ENCODE results near the gene MAP4K4.

The MAP4K4 gene

GRCh38 chr2:101827246-101827645 is 129.7 kb downstream of the MAP4K4 start:
- Mint-ChIP-seq H3K4me1 (peaks cover 83% of the 10 kb centered on the region), H3K4me3 (peak overlapping the region; percentile 73), H3K36me3 (peaks cover 12% of the 10 kb centered on the region), H3K27ac (peak overlapping the region; percentile 78), H3K9me3 (no peaks in the 10 kb centered on the region), H3K27me3 (no peaks in the 10 kb centered on the region)

- Mint-ChIP-seq H3K27ac (peak overlapping the region; percentile 78), H3K4me3 (peak overlapping the region; percentile 73), H3K4me1 (peaks cover 74% of the 10 kb centered on the region), H3K36me3 (peaks cover 12% of the 10 kb centered on the region), H3K27me3 (no peaks in the 10 kb centered on the region), H3K9me3 (no peaks in the 10 kb centered on the region)
Measured at GRCh38 chr2:101828257-101828656, 130.8 kb downstream of the MAP4K4 start.

GRCh38 chr2:101828673-101829334 is 131.3 kb downstream of the MAP4K4 start:
- Mint-ChIP-seq H3K9me3 (no peaks in the 10 kb centered on the region), H3K36me3 (peaks cover 12% of the 10 kb centered on the region), H3K4me3 (peak overlapping the region; percentile 73), H3K27ac (peak overlapping the region; percentile 68), H3K27me3 (no peaks in the 10 kb centered on the region), H3K4me1 (peaks cover 68% of the 10 kb centered on the region)

DNA sequence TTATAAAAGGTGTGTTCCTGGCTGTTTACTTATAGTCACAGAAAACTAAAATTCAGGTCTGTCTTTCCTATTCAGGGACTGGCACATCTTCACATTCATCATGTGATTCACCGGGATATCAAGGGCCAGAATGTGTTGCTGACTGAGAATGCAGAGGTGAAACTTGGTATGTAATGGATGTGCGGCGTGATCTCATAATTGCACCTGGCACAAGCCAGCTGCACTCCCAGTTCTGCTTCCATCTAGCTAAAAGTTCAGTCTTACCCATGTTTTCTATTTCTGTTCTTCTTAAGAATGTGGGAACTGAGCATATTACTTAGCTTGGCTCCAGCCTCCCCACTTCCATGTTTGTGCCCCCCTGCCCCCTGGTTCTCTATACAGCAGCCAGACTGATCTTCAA is 131.9 kb downstream of the MAP4K4 start:
- peaks cover 67% of the 10 kb centered on the region for H3K4me1 Mint-ChIP-seq
- no peak overlapping the region for H3K4me3 Mint-ChIP-seq
- no peaks in the 10 kb centered on the region for H3K27me3 Mint-ChIP-seq
- H3K36me3 Mint-ChIP-seq, result peaks cover 15% of the 10 kb centered on the region
- H3K27ac Mint-ChIP-seq, result peak overlapping the region; percentile 88
- no peaks in the 10 kb centered on the region for H3K9me3 Mint-ChIP-seq

- Mint-ChIP-seq H3K36me3 (peaks cover 16% of the 10 kb centered on the region), H3K4me3 (peak overlapping the region; percentile 50), H3K27me3 (no peaks in the 10 kb centered on the region)
Measured at GRCh38 chr2:101830146-101830545, 132.6 kb downstream of the MAP4K4 start.

DNA sequence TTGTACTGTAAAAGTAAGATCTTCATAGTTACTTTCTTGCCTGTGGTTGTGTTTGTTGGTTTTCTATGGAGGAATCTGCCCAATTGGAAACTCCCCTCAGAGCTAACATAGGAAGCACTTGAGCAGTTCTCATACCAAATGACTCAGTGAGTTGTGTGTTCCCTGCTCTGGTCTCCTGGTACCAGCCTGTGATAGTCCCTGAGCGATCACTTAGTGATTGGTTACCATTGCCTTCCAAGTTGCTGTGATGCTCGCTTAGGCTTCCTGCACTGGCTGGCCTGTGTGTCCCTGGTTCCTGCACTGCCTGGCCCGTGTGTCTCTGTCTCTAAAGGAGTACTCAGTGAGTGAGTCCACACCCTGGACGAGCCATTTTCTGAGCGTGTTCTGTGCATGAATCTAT is 133.0 kb downstream of the MAP4K4 start:
- Mint-ChIP-seq H3K9me3 (no peaks in the 10 kb centered on the region), H3K27ac (peak overlapping the region; percentile 88), H3K4me3 (peak overlapping the region; percentile 8), H3K27me3 (no peaks in the 10 kb centered on the region), H3K4me1 (peaks cover 69% of the 10 kb centered on the region), H3K36me3 (peaks cover 16% of the 10 kb centered on the region)

More at GRCh38 chr2:101830146-101830545, 132.6 kb downstream of the MAP4K4 start:
- Mint-ChIP-seq H3K9me3 (no peaks in the 10 kb centered on the region), H3K4me1 (peaks cover 71% of the 10 kb centered on the region), H3K27ac (peak overlapping the region; percentile 88)

DNA sequence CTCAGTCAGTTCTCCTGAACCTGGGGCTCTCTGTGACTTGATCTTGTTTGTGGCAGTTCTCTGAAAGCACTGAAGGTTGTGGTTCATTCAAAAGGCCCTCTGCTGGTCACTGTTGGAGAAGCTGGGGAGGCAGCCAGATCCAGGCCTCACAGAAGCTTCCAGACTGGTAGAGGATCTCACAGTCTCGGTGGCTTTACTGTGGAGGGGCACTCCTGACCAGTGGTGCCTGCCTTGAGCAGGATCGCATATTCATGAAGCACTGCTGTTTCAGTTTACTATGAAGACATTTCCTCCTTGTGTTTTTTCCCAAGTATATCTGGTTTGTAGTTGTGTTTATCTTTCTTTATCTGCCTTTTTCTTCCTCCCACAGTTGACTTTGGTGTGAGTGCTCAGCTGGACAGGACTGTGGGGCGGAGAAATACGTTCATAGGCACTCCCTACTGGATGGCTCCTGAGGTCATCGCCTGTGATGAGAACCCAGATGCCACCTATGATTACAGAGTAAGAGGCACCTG is 133.9 kb downstream of the MAP4K4 start:
- Mint-ChIP-seq H3K27me3 (no peaks in the 10 kb centered on the region), H3K9me3 (no peaks in the 10 kb centered on the region), H3K4me3 (peak overlapping the region; percentile 15), H3K4me1 (peaks cover 60% of the 10 kb centered on the region), H3K27ac (peak overlapping the region; percentile 81), H3K36me3 (peaks cover 17% of the 10 kb centered on the region)

- no peak overlapping the region for H3K4me3 Mint-ChIP-seq
- H3K4me1 Mint-ChIP-seq, result peaks cover 53% of the 10 kb centered on the region
- no peaks in the 10 kb centered on the region for H3K27me3 Mint-ChIP-seq
- no peak overlapping the region for H3K27ac Mint-ChIP-seq
- no peaks in the 10 kb centered on the region for H3K9me3 Mint-ChIP-seq
- H3K36me3 Mint-ChIP-seq, result peaks cover 20% of the 10 kb centered on the region
Measured at GRCh38 chr2:101832114-101832513, 134.6 kb downstream of the MAP4K4 start.

DNA sequence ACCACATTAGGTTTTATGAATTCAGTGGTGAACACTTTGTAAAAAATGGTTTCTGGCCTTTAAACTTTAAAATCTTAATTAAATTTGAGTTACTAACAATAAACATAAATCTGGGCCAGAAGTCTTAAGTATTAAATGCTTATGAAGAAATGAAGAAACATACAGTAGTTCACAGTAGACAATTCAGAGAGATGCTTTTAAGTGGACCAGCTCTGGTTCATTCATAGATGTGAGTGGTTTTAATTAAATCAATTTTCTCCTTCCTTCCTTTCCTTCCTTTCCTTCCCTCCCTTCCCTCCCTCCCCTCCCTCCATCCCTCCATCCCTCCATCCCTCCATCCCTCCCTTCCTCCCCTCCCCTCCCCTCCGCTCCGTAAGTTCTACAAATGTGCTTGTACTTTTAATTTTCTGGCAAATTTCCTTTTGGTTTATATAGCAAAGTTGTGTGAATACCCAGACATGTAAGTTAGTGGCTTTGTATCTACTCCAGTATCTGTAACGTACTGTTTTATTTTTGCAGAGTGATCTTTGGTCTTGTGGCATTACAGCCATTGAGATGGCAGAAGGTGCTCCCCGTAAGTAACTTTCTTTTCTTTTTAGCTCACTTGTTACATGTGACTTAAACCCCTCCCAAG is 136.5 kb downstream of the MAP4K4 start:
- Mint-ChIP-seq H3K4me3 (no peak overlapping the region), H3K27ac (peak overlapping the region; percentile 47), H3K27me3 (no peaks in the 10 kb centered on the region), H3K9me3 (no peaks in the 10 kb centered on the region), H3K36me3 (peaks cover 28% of the 10 kb centered on the region), H3K4me1 (peaks cover 42% of the 10 kb centered on the region)

DNA sequence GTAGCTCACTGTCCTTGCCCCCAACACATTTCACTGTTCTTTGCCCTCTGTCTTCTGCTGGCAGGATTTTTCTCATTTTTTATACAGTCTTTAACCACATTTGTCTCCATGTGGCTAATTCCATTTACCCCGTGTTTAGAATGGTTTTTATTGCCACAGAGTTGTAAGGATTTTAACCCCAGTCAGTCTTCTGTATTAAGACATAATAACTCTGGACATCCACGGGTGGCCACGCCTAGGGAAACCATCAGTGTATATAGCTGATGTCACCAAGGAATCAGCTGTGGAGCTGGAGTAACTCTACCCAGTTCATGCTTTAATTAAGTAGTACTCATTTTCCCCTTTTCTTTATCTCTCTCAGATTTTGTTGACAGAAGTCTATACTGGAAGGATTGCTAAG is 139.8 kb downstream of the MAP4K4 start:
- no peak overlapping the region for H3K4me3 Mint-ChIP-seq
- H3K36me3 Mint-ChIP-seq, result peaks cover 30% of the 10 kb centered on the region
- H3K27ac Mint-ChIP-seq, result peak overlapping the region; percentile 57
- H3K9me3 Mint-ChIP-seq, result no peaks in the 10 kb centered on the region
- H3K27me3 Mint-ChIP-seq, result no peaks in the 10 kb centered on the region
- peaks cover 41% of the 10 kb centered on the region for H3K4me1 Mint-ChIP-seq

GRCh38 chr2:101841679-101842327 is 144.3 kb downstream of the MAP4K4 start:
- peaks cover 47% of the 10 kb centered on the region for H3K4me1 Mint-ChIP-seq
- no peaks in the 10 kb centered on the region for H3K27me3 Mint-ChIP-seq
- no peak overlapping the region for H3K4me3 Mint-ChIP-seq
- H3K36me3 Mint-ChIP-seq, result peaks cover 35% of the 10 kb centered on the region
- H3K9me3 Mint-ChIP-seq, result no peaks in the 10 kb centered on the region
- H3K27ac Mint-ChIP-seq, result peak overlapping the region; percentile 59

- Mint-ChIP-seq H3K36me3 (peaks cover 30% of the 10 kb centered on the region), H3K4me3 (no peak overlapping the region)
Measured at GRCh38 chr2:101842471-101842870, 145.0 kb downstream of the MAP4K4 start.

DNA sequence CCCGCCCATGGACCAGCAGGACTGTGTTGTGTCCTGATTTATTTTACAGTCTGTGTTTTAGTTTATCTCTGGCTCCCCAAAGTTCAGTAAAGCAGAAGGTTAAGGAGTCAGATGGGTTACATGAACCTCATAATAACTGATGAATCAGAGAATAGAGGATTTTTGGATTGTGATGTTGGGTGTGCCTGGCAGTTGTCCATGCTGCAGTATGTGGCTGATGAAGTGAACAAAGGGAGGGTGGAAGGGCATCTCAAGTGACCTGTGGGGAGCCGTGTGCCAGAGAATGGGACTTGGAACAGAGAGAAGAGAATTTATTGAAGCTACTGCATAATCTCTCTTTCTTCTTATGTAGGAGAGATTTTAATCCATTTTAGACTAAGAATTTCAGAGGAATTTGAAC is 145.5 kb downstream of the MAP4K4 start:
- H3K27ac Mint-ChIP-seq, result peak overlapping the region; percentile 83
- peaks cover 30% of the 10 kb centered on the region for H3K36me3 Mint-ChIP-seq

More at GRCh38 chr2:101842471-101842870, 145.0 kb downstream of the MAP4K4 start:
- Mint-ChIP-seq H3K9me3 (no peaks in the 10 kb centered on the region), H3K27ac (peak overlapping the region; percentile 59), H3K27me3 (no peaks in the 10 kb centered on the region), H3K4me1 (peaks cover 47% of the 10 kb centered on the region)

DNA sequence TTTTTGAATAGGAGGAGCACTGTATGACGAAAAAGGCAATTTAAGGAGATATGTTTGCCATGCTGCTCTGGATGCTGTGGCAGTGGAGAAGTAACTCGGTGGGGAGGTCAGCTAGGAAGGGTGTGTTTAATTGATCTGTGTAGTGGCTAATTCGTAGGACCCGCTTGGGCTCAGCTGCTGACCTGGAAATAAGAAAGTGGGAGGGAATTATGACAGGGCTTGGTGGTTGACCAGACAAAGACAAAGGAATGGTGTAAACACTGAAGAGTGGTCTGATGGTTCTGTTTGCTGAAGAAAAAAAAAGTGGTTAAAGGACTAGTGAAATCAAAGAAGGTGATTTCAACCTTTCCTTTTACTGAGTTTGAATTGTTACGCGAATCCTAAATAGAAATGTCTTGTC is 146.0 kb downstream of the MAP4K4 start:
- H3K4me1 Mint-ChIP-seq, result peaks cover 44% of the 10 kb centered on the region
- peaks cover 26% of the 10 kb centered on the region for H3K36me3 Mint-ChIP-seq
- no peaks in the 10 kb centered on the region for H3K9me3 Mint-ChIP-seq
- peak overlapping the region; percentile 24 for H3K27ac Mint-ChIP-seq
- no peak overlapping the region for H3K4me3 Mint-ChIP-seq
- no peaks in the 10 kb centered on the region for H3K27me3 Mint-ChIP-seq

More for the DNA sequence above, 145.5 kb downstream of the MAP4K4 start:
- Mint-ChIP-seq H3K4me1 (peaks cover 47% of the 10 kb centered on the region), H3K9me3 (no peaks in the 10 kb centered on the region), H3K27me3 (no peaks in the 10 kb centered on the region), H3K4me3 (no peak overlapping the region)

- Mint-ChIP-seq H3K4me3 (no peak overlapping the region), H3K4me1 (peaks cover 45% of the 10 kb centered on the region), H3K27ac (no peak overlapping the region), H3K9me3 (no peaks in the 10 kb centered on the region), H3K27me3 (no peaks in the 10 kb centered on the region), H3K36me3 (peaks cover 24% of the 10 kb centered on the region)
Measured at GRCh38 chr2:101844055-101844635, 146.6 kb downstream of the MAP4K4 start.
